ENCODE data around the gene TMEM163. TPM values are rescaled to one million over a fixed set of nuclear protein-coding genes. Genes with fewer than 3 reads are reported as not detected.

The TMEM163 gene
- total RNA-seq, 1 donor from 2014 or later: 6.0 TPM

DNA sequence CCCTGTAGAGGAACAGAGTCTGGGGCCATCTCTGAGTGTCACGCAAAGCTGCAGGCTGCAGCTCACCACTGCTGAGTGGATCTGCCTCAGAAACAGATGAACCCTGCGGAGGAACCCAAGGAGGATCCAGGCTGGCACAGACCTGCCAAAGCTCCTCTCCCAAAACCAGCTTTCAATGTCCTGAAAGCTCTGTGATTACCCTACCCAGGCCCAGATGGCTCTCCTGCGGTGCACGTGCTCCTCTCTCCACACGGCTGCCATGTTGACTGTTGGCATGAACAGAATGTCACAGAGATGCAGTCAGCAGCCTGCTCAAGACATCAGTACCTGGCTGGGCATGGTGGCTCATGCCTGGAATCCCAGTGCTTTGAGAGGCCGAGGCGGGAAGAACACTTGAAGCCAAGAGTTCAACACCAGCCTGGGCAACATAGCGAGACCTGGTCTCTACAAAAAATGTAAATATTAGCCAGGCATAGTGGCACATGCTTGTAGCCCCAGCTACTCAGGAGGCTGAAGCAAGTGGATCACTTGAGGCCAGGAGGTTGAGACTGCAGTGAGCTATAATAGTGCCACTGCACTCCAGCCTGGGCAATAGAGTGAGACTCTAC, 248.1 kb downstream of the TMEM163 start:
- ChIA-PET CTCF (no interaction called here), POLR2A (no interaction called here)
- Mint-ChIP-seq H3K4me1 (no peaks in the 10 kb centered on the region), H3K36me3 (ENCODE audit: low read depth) (peaks cover 2% of the 10 kb centered on the region), H3K9me3 (peaks cover 18% of the 10 kb centered on the region), H3K27me3 (no peaks in the 10 kb centered on the region), H3K4me3 (no peak overlapping the region), H3K27ac (no peak overlapping the region)
- TF ChIP-seq, protein P1, sequence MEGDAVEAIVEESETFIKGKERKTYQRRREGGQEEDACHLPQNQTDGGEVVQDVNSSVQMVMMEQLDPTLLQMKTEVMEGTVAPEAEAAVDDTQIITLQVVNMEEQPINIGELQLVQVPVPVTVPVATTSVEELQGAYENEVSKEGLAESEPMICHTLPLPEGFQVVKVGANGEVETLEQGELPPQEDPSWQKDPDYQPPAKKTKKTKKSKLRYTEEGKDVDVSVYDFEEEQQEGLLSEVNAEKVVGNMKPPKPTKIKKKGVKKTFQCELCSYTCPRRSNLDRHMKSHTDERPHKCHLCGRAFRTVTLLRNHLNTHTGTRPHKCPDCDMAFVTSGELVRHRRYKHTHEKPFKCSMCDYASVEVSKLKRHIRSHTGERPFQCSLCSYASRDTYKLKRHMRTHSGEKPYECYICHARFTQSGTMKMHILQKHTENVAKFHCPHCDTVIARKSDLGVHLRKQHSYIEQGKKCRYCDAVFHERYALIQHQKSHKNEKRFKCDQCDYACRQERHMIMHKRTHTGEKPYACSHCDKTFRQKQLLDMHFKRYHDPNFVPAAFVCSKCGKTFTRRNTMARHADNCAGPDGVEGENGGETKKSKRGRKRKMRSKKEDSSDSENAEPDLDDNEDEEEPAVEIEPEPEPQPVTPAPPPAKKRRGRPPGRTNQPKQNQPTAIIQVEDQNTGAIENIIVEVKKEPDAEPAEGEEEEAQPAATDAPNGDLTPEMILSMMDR (IDR thresholded peaks at IDR 0.05): no peak
- intact Hi-C loops (cut with micrococcal nuclease): no loop called here
- DNase-seq (no peak), ATAC-seq (ENCODE audit: low read depth) (no peak)

DNA sequence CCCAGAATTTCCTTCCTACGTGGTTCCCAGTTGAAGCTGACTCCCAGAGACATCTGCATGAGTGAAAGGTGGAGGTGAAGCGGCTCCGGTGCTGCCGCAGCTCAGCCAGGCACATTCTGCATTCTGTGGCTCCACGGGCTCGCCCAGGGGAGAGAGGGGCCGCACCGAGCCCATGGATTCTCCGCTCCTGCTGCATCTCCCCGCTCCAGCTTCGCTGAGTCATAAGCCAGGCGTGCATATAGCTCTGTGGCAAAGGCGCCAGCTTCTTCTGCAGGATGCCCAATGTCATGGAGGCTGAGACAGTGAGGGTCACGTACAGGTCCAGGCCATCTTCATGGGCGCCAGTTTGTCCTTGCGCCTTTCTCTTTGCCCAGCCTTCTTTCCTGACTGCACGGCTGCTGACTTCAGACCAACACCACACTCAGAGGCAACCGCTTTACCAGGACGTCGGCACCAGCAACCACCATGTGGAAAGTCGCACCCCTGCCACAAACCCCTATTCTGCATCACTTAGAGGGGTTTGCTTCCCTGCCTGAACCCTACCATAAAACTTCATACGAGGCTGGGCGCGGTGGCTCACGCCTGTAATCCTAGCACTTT, 249.2 kb downstream of the TMEM163 start:
- CTCF ChIA-PET: no interaction called here
- no peak overlapping the region for H3K27ac Mint-ChIP-seq
- H3K4me3 Mint-ChIP-seq: no peak overlapping the region
- peaks cover 18% of the 10 kb centered on the region for H3K9me3 Mint-ChIP-seq
- H3K27me3 Mint-ChIP-seq: no peaks in the 10 kb centered on the region
- peaks cover 2% of the 10 kb centered on the region for H3K36me3 Mint-ChIP-seq (ENCODE audit: low read depth)
- DNase-seq (no peak), ATAC-seq (ENCODE audit: low read depth) (no peak)
- TF ChIP-seq, protein P1 (IDR thresholded peaks at IDR 0.05): no peak
- POLR2A ChIA-PET: interaction anchor here (0.7 kb wide), 1 partner anchor 218 kb away, joined by 5 read pairs; no protein-coding TSS in a partner anchor
- no peaks in the 10 kb centered on the region for H3K4me1 Mint-ChIP-seq
- intact Hi-C loops (cut with micrococcal nuclease): no loop called here

DNA sequence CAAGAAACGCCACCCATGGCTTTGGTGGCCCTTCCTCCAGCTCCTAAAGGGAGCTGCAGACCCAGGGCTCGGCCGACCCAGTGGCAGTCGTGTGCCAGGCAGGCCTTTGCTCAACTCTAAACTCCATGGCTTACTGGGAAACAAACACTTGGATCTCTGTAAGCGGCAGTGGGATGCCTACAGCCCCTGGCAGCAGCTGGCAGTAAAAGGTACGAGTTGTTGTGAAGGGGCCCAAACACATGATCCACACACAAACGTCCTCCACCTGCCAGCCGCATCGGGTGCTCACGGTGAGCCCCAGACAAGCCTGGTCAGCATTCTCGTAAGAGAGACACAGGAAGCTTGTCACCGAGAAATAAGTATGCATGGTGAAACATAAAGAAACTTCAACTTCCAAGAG, 250.0 kb downstream of the TMEM163 start:
- CTCF ChIA-PET: no interaction called here
- no peak overlapping the region for H3K27ac Mint-ChIP-seq
- no peak overlapping the region for H3K4me3 Mint-ChIP-seq
- peaks cover 2% of the 10 kb centered on the region for H3K36me3 Mint-ChIP-seq (ENCODE audit: low read depth)
- peaks cover 10% of the 10 kb centered on the region for H3K9me3 Mint-ChIP-seq
- ATAC-seq (ENCODE audit: low read depth) (no peak), DNase-seq (no peak)
- no peaks in the 10 kb centered on the region for H3K27me3 Mint-ChIP-seq
- POLR2A ChIA-PET: no interaction called here
- intact Hi-C loops (cut with micrococcal nuclease): no loop called here
- no peaks in the 10 kb centered on the region for H3K4me1 Mint-ChIP-seq
- TF ChIP-seq, protein P1 (IDR thresholded peaks at IDR 0.05): no peak

DNA sequence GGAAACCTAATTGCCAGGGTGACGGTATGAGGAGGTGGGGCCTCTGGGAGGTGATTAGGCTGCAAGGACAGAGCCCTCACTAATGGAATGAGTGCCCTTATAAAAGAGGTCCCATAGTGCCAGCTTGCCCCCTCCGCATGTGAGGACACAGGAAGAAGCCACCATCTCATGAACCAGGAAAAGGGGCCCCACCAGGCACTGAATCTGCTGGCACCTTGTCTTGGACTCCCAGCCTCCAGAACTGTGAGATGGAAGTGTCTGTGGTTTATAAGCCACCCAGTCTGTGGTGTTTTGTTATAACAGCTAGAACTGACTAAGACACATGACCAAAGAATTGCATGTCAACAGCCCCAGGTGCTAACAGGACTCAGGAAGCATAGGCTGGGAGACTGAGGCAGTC, 250.6 kb downstream of the TMEM163 start:
- Mint-ChIP-seq H3K4me3 (no peak overlapping the region), H3K36me3 (ENCODE audit: low read depth) (peaks cover 2% of the 10 kb centered on the region), H3K9me3 (peaks cover 7% of the 10 kb centered on the region), H3K27me3 (no peaks in the 10 kb centered on the region), H3K27ac (no peak overlapping the region), H3K4me1 (no peaks in the 10 kb centered on the region)
- POLR2A ChIA-PET: interaction anchor here (0.7 kb wide), 1 partner anchor 13 kb away, joined by 4 read pairs; no protein-coding TSS in a partner anchor
- intact Hi-C loops (cut with micrococcal nuclease): no loop called here
- DNase-seq (no peak), ATAC-seq (ENCODE audit: low read depth) (no peak)
- TF ChIP-seq, protein P1 (IDR thresholded peaks at IDR 0.05): no peak
- CTCF ChIA-PET: no interaction called here

DNA sequence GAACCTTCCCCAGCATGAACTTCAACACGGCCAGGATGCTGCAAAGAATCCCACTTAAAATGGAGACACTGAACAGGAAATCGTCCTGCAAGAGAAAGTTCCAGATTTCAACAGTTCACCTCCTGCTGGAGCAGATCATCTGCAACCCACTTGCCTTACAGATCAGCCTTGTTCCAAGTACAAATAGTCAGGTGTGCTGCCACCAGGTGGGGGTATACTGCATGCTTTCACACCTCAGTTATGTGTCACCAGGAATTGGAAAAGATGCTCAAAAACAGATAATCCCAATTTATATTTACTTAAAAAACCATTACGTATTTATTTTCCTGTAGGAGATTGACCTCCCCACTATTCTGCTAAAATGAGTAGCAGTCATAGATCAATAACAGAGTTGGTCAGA, 252.7 kb downstream of the TMEM163 start:
- POLR2A ChIA-PET: no interaction called here
- H3K9me3 Mint-ChIP-seq: no peaks in the 10 kb centered on the region
- no peaks in the 10 kb centered on the region for H3K27me3 Mint-ChIP-seq
- intact Hi-C loops (cut with micrococcal nuclease): loop anchor here (1.0 kb wide), 2 partner anchors 226 to 432 kb away; no protein-coding TSS in a partner anchor
- H3K36me3 Mint-ChIP-seq (ENCODE audit: low read depth): peaks cover 2% of the 10 kb centered on the region
- TF ChIP-seq, protein P1 (IDR thresholded peaks at IDR 0.05): no peak
- CTCF ChIA-PET: interaction anchor here (1.8 kb wide), 1 partner anchor 432 kb away, joined by 4 read pairs; no protein-coding TSS in a partner anchor
- ATAC-seq (ENCODE audit: low read depth) (no peak), DNase-seq (no peak)
- H3K27ac Mint-ChIP-seq: no peak overlapping the region
- H3K4me3 Mint-ChIP-seq: no peak overlapping the region
- H3K4me1 Mint-ChIP-seq: peaks cover 2% of the 10 kb centered on the region

Data from activated B cell treated with CpG ODN at 0.5 μM for 24 hours (primary cell).